GM18520 (cell line): Measurements from ENCODE around the gene TWNK.
"Not testable (repeated sequence)": the region's sequence is repeated elsewhere in the genome, so short reads cannot be mapped to it uniquely, and the experiment has no call there.

Experiments used
- ATAC-seq: cut with Tn5 transposase; IDR thresholded peaks from one replicate; pipeline ENCODE4 v1.9.1; 2021; ENCODE audit not compliant: unreplicated experiment

Gene TWNK

DNA sequence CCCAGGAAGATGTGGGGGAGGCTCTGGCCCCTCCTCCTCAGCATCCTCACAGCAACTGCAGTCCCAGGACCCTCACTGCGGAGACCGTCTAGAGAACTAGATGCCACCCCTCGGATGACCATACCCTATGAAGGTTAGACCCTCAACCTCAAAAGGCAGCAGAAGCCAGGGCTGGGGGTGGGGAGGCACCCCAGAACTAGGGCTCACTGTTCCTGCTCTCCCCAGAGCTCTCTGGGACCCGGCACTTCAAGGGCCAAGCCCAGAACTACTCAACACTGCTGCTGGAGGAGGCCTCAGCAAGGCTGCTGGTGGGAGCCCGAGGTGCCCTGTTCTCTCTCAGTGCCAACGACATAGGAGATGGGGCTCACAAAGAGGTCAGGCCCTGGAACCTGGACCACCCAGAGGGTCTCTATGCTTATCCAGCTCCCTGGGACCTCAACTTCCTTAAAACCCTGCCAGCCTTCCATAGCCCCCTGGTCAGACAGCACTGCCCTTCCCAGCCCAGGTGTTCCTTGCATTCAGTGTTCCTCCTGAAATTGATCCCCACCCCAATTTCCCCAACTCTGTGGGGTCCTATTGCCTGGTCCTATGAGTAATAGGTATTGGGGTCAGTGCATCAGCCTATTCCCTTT, 14.3 kb upstream of the TWNK start:
- ATAC-seq: no peak

DNA sequence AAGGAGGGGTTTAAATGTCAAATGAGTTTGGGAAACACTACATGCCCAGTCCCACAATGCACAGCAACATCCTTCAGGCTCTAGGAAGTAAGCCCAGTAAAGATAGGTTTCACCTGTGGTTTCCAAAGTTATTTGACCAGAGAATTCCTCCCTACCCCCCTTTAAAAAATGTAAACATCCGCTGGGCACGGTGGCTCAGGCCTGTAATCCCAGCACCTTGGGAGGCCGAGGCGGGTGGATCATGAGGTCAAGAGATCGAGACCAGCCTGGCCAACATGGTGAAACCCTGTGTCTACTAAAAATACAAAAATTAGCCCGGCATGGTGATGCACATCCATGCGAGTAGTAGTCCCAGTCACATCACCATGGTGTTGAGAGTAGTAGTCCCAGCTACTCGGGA, 11.9 kb upstream of the TWNK start:
- not testable (repeated sequence) for ATAC-seq

DNA sequence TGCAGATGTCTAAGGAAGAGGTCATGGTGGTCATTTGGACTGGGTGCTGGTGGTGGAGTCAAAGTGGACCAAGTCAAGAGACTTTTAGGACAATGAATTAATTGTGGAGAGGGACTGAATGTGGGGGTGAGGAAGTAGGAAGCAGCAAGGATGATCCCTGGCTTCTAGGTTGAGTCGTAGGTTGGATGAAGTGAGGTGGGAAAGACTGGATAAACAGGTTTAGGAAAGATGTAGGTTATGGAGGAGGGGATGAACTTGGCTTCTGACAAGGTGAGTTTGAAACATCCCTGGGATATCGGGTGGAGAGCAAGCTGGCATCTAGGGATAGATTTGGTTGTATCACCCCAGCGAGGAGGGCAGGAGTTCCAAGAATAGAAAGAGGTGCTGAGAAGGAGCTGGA, 10.4 kb upstream of the TWNK start:
- ATAC-seq: no peak

DNA sequence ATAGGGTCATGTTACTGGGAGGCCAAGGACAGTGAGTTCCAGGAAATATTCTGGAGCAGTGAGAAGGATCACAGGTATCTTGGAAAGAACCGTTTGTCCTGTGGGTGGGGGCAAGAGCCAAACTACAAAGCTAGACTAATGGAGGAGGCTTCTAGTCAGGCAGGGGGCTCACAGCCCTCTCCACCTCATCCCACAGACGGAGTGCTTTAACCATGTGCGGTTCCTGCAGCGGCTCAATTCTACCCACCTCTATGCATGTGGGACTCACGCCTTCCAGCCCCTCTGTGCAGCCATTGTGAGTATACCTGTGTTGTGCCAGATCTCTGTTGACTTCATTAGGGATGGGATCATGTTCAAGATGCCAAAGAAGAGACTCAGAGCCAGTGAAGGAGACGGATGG, 9.9 kb upstream of the TWNK start:
- no peak for ATAC-seq

DNA sequence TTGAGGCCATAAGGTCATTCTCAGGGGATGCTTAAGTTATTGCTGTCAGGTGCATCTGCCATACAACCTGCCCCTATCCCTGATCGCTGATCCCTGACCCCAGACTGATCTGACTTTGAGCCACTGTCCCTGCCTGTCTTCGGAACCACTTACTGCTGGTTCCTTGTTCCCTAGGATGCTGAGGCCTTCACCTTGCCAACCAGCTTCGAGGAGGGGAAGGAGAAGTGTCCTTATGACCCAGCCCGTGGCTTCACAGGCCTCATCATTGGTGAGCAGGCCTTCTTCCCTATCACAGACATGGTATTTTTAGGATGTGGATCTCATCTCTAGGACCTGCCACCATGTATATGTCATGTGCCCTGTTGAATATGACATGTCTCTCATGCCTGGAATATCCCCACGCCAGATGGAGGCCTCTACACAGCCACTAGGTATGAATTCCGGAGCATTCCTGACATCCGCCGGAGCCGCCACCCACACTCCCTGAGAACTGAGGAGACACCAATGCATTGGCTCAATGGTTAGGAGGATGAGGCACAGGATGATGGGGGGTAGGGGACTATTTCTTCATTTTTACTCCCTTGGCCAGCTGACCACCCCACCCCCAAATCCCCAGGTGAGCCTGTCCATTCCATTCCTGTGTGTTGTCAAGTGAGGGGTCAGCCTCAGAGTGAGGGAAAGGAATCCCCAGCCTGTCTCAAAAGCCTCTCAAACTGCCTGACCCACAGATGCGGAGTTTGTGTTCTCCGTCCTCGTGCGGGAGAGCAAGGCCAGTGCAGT, 9.0 kb upstream of the TWNK start:
- no peak for ATAC-seq

DNA sequence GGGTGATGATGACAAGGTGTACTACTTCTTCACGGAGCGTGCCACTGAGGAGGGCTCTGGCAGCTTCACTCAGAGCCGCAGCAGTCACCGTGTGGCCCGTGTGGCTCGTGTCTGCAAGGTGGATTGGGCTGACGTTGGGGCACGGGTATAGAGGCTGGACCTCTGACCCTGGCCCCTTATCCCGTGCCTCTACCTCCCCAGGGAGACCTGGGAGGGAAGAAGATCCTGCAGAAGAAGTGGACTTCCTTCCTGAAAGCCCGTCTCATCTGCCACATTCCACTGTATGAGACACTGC, 8.5 kb upstream of the TWNK start:
- no peak for ATAC-seq

DNA sequence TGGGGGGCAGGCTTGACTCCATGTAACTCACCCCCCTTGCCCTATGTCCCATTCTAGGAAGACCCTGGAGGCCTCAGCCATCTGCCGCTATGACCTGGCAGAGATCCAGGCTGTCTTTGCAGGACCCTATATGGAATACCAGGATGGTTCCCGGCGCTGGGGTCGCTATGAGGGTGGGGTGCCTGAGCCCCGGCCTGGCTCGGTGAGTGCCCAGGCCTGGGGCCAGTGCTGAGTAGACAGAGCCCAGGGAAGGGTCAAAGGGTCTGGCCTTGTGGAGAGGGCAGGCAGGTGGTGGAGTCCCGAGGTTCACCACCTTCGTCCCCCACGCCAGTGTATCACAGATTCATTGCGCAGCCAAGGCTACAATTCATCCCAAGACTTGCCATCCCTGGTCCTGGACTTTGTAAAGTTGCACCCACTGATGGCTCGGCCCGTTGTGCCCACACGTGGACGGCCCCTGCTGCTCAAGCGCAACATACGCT, 7.5 kb upstream of the TWNK start:
- no peak for ATAC-seq

DNA sequence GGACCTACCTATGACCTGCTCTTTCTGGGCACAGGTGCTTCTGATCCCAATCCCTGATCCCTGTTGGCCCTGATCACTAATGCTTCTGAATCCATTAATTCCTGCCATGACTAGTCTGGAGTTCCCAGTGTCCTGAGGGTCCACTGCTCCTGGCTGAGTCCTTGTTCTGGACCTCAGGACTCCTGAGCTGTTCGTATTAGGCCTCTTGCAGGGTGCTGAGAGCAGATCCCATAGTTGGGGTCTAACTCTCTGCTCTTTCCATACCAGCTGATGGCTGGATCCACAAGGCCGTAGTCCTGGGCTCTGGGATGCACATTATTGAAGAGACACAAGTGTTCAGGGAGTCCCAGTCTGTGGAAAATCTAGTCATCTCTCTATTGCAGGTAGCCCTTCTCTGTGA, 7.0 kb upstream of the TWNK start:
- no peak for ATAC-seq

DNA sequence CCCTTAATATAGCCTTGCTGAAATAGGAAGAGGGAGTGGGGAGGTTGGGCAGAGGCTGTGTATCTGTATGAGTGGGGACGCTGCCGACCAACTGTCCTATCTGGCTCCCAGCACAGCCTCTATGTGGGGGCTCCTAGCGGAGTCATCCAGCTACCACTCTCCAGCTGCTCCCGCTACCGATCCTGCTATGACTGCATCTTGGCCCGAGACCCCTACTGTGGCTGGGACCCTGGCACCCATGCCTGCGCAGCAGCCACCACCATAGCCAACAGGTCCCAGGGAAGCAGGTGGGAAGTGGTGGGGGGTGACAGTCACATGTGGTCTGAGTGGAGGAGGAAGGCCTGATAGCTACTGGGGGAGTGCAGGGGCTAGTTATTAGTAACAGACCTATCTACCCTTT, 6.6 kb upstream of the TWNK start:
- no peak for ATAC-seq

DNA sequence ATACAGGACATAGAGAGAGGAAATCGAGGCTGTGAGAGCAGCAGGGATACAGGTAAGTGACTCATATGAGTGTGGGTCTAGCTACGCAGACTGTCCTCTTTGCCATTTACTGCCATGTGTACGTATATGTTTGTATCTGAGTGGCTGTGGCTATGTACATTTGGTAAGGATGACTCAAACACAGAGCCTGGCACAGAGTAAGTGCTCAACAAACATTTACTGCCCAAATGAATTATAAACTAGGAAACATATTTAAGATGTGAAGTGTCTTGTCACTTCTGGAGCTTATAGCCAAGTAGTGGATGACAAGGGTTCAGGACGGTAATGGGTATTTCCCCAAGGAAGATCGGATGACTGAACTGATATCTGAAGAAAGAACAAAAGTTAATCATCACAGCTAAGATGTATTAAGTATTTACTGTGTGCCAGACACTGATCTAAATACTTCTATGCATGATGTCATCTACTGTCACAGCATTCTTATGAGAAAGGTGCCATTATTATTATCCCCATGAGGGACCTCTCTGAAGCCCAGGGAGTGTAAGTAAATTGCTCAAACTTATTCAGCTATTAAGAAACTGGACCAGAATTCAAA, 6.1 kb upstream of the TWNK start:
- ATAC-seq: no peak

DNA sequence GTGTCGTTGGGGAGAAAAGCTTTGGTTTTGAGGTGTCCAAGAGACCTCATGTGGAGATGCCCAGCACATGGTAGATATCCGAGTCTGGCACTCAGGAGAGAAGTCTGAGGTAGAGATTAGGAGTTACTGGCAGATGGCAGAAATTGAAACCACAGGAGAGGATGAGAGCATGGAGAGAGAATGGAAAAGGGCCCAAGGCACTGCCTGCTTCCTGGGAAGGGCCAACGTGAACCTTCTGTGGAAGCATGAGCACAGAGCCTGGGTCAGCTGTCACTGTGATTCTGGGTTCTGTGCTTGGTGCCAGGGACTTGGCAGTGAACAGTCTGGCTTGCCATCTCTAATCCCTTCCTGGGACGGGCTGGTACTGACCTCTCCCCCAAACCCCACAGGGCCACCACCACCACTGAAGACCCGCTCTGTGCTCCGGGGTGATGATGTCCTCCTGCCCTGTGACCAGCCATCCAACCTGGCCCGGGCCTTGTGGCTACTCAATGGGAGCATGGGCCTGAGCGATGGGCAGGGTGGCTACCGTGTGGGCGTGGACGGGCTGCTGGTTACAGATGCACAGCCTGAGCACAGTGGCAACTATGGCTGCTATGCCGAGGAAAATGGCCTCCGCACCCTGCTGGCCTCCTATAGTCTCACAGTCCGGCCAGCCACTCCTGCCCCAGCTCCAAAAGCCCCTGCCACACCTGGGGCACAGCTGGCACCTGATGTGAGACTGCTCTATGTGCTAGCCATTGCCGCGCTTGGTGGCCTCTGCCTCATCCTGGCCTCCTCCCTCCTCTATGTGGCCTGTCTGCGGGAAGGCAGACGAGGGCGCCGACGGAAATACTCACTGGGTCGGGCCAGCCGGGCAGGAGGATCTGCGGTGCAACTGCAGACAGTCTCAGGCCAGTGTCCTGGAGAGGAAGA, 4.2 kb upstream of the TWNK start:
- no peak for ATAC-seq

DNA sequence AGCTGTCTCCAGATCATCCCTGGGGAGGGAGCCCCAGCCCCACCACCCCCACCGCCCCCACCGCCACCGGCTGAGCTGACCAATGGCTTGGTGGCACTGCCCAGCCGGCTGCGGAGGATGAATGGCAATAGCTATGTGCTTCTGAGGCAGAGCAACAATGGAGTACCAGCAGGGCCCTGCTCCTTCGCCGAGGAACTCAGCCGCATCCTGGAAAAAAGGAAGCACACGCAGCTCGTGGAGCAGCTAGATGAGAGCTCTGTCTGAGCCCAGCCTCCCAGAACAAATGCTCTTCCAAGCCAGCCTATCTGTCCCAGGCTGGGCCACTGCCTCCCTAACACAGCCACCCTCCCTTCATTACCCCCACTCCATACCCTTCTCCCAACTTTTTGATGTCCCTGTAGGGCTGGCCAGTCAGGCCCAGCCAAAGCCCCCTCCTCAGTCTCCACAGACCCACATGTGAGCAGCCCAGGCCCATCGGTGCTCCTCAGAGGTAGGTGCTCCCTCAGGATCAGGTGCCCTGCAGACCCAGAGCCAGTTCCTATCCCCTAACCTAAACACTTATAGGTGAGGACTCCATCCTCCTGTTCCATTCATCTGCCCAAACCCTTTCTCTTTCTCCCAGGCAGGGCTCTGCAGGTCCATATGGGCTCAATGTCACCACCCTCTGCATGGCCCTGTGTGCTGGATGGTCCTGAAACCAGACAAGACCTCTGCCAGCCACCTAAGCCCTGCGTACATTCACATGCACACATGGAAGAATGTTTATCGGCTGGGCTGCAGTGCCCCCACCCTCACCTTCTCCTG, 3.3 kb upstream of the TWNK start:
- ATAC-seq: no peak

DNA sequence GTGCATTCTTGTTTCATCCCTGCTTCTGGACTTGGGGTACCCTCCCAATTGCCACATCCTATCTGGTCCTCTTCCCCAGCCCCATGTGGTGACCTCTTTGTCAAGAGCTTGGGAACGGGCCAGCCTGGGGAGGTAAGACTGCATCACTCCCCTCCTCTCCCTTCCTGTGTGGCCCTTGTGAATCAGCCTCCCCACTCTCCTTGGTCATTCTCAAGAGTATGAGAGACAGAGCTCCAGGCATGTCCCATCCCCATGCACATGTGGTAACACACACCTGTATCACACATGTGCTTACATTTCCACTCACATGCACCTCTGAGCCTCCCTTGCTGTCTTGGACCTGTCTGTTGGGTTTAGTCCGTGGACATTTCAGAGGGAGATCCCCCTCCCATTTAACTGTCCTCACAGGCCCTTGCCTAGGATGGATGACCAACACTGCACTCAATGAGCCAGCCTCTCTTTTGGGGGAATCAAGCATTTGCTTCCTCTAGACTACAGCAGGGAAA, 2.6 kb upstream of the TWNK start:
- ATAC-seq: no peak

DNA sequence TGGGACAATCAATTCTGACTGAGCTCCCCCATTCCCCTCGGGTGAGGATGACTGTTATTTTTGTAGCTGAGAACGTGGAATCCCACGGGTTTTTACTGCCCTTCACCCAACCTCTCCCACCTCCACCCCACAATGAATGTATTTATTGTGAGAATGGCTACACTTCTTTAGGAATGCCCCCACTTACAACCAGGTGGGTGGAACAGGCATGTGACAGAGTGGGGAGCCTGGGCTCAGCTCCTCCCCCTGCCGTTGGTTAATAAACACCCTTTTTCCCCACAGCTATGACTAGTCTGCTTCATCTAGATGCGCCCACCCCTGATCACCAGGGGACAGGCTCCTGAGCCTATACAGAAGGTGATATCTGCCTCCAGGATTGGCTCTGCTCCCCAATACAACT, 2.0 kb upstream of the TWNK start:
- ATAC-seq: no peak

DNA sequence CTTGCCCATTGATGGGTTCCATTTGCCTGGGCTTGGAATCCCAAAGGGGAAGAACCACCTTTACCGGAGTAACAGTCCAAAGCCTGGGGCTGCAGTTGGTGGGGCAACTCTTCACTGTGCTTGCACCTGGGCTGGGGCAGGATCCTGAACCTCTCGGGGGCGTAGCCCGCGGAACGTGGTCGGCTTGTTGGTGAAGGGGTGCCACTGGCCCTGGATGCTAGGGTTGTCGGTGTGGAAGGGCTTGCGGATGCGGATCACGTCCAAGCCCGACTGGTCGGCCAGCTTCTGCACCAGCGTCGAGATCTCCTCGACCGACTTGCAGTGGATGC, 756 bp upstream of the TWNK start:
- ATAC-seq: no peak

DNA sequence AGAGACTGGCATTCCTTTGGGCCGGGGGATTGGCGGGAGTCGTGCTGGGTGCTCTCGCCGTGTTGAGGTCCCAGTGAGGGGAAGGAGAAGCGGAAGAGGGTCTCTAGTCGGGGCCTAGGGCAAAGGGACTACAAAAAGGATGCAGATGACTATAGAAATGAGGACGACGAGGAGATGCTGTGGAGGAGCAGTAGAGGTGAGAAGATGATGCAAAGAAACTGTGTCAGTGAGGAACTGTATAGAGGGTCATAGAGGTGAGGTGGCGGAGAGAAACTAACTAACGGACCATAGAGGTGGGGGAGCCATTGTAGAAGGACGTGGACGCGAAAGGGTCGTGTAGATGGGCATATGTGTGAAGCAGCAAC, 324 bp downstream of the TWNK start:
- no peak for ATAC-seq

DNA sequence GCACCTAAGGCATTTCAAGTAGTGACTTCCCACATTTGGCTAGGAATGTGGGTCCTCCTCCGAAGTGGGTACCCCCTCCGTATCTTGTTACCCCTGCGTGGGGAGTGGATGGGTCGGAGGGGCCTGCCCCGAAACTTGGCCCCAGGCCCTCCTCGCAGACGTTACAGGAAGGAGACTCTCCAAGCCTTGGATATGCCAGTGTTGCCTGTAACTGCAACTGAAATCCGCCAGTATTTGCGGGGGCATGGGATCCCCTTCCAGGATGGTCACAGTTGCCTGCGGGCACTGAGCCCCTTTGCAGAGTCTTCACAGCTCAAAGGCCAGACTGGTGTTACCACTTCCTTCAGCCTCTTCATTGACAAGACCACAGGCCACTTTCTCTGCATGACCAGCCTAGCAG, 823 bp downstream of the TWNK start:
- no peak for ATAC-seq

DNA sequence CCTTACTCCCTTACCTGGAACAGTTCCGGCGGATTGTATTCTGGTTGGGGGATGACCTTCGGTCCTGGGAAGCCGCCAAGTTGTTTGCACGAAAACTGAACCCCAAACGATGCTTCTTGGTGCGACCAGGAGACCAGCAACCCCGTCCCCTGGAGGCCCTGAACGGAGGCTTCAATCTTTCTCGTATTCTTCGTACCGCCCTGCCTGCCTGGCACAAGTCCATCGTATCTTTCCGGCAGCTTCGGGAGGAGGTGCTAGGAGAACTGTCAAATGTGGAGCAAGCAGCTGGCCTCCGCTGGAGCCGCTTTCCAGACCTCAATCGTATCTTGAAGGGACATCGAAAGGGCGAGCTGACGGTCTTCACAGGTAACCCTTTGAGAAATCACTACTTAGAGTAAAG, 1.7 kb downstream of the TWNK start:
- ATAC-seq: no peak

DNA sequence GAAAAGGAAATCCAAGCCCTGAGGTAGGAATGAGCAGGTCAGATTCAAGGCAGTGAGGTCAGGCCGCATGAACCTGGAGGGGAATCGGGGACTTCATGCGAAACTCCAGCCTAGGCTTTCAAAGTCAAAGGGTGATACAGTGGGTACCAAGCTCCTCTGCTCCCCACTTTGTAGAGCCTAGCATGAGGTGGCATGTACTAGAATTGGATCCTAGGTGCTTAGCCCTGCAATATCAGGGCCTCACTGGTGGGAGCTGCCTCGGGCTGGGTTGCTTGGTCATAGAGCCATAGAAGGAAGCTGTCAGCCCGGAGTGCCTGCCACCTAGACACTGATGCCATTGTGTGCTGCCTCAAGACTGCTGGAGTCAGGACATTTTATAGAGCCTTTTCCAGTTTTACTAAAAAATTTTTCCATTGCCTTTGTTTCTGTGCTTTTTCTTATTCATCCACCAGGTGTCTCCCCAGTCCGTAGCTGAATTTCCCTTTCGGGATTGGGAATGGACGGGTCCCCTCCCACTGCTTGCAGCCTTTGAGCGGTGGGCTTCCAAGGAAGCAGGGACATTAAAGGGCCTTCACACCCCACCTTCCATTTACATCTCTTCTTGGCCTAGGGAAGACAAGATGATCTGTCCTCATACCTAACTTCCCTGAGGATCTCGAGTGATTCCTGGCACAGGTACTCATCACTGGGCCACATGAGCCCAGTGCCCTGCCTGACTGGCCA, 6.8 kb downstream of the TWNK start:
- ATAC-seq: no peak

DNA sequence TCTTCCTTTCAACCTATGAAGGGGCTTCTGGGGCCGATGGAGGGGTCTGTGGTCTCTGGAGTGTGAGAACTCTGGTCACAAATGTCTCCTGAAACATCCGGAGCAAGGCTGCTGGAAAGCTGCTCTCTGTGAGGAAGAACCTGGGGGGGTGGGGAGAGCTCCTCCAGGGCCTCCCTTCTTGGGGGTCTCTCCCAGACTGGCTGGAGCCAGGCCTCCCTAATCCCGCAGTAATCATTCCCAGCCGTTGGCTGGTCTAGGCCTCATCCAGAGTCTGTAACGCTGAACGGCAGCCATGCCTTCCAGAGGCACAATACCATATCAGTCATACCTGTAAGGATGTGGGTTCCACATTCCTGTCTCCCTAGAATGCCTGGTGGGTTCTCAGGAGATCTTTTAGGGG, 7.8 kb downstream of the TWNK start:
- no peak for ATAC-seq
